Hindlimb muscle (tissue), 1 donor: ENCODE data around the gene RLF. TPM values are rescaled to one million over a fixed set of nuclear protein-coding genes. Genes with fewer than 3 reads are reported as not detected.
A peak's percentile ranks its signal among the peaks of the same experiment; 100 is the strongest.

Experiments
- DNase-seq: peaks from one replicate; pipeline ENCODE4 v3.0.0-alpha.2; 2013
- polyA plus RNA-seq: library from polyadenylated mRNA; unstranded; fragments of 120-200 nt; gene quantifications from one replicate; pipeline ENCODE4 v1.2.1, GENCODE V29; 2013; ENCODE audit not compliant: insufficient read length

The RLF gene, protein sequence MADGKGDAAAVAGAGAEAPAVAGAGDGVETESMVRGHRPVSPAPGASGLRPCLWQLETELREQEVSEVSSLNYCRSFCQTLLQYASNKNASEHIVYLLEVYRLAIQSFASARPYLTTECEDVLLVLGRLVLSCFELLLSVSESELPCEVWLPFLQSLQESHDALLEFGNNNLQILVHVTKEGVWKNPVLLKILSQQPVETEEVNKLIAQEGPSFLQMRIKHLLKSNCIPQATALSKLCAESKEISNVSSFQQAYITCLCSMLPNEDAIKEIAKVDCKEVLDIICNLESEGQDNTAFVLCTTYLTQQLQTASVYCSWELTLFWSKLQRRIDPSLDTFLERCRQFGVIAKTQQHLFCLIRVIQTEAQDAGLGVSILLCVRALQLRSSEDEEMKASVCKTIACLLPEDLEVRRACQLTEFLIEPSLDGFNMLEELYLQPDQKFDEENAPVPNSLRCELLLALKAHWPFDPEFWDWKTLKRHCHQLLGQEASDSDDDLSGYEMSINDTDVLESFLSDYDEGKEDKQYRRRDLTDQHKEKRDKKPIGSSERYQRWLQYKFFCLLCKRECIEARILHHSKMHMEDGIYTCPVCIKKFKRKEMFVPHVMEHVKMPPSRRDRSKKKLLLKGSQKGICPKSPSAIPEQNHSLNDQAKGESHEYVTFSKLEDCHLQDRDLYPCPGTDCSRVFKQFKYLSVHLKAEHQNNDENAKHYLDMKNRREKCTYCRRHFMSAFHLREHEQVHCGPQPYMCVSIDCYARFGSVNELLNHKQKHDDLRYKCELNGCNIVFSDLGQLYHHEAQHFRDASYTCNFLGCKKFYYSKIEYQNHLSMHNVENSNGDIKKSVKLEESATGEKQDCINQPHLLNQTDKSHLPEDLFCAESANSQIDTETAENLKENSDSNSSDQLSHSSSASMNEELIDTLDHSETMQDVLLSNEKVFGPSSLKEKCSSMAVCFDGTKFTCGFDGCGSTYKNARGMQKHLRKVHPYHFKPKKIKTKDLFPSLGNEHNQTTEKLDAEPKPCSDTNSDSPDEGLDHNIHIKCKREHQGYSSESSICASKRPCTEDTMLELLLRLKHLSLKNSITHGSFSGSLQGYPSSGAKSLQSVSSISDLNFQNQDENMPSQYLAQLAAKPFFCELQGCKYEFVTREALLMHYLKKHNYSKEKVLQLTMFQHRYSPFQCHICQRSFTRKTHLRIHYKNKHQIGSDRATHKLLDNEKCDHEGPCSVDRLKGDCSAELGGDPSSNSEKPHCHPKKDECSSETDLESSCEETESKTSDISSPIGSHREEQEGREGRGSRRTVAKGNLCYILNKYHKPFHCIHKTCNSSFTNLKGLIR (N-terminal part only)
- 12.8 TPM for polyA plus RNA-seq

DNA sequence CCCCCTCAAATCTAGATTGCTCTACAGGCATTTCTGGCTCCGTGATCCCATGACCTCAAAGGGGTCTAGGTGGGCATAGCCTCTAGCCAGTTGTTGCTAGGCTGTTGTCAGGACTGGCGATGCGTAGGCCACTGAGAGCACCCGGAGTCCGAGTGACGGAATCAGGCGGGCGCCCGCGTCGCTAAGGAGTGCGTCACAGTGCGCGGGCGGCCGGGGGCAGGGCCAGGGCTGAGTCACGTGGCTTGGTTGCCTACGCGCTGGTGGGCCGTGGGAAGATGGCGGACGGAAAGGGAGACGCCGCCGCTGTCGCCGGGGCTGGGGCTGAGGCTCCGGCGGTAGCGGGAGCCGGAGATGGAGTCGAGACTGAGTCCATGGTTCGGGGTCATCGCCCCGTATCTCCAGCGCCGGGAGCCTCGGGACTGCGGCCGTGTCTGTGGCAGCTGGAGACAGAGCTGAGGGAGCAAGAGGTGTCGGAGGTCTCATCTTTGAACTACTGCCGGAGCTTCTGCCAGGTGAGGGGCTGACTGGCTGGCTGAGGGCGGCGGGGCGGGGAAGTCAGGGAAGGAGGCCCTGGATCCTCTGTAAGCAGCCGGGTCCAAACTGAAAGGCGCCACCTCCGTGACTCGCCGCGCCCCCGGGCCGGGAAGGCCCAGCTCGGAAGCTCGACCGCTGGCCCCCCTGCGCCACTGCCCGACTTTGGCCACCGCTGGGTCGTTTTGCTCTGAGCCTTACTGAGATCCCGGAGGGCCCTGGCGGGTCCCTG is at the start of gene RLF:
Gene RLF (plus strand): TSS at position 263 of the 763 bp plus-strand sequence. CDS start 13 bp downstream, at position 276.
- DNase-seq = peak; percentile 96

DNA sequence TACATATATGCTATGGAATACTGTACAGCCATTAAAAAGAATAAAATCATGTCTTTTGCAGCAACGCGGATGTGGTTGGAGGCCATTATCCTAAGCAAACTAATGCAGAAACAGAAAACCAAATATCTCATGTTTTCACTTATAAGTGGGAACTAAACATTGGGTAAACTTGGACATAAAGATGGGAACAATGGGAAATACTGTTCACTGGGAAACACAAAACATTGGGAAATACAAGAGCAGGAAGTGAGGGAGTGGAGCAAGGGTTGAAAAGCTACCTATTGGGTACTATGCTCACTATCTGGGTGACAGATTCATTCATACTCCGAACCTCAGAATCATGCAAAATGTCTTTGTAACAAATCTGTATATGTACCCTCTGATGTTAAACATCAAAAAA is 46.8 kb upstream of the RLF start:
- no peak for DNase-seq

DNA sequence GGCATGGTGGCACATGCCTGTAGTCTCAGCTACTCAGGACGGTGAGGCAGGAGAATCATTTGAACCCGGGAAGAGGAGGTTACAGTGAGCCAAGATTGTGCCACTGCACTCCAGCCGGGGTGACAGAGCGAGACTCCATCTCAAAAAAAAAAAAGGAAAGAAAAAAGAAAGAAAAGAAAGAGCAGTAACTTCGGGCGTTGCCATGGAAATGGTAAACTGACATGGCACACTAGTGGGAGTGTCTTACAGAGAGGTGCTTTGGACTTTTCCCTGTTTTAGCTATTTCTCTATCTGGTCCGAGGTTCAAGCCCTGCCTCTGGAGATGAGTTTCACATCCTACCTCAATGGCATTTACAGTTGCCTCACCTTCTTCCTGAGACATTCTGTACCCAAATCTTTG is 41.1 kb upstream of the RLF start:
- no peak for DNase-seq

DNA sequence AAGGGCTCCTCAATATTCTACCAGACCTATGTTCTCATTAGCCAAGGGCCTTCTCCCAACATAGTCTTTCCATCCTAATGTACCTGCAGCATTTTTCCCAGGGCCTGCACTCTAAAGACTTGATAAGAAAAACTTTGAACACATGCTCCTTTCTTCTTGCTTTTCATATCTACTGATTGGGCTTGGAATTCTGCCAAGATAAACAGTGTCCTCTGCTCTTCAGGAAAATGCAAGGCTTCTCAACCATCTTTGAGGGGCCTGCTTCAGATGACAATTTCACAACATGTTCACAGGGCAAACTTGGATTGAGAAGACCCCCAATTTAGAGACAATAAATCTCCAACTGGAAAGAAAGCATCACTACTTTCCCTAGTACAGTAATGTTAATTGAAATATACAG is 38.3 kb upstream of the RLF start:
- no peak for DNase-seq

DNA sequence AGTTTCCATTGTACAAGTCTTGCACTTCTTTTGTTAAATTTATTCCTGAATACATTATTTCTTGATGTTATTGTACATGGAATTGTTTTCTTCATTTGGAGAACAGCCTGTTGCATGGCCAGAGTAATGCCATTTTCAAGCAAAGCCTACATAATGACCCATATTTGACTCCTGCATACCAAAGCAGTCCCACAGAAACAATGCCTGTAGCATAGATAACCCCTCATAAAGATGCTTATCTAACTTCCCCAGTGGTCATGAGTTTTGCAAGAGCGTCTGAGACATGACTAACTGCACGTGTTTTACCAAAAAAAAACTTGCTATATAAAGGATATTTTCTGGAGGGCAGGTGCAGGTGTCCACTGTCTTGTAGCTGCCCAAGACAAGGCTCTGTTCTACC is 30.3 kb upstream of the RLF start:
- DNase-seq = no peak

DNA sequence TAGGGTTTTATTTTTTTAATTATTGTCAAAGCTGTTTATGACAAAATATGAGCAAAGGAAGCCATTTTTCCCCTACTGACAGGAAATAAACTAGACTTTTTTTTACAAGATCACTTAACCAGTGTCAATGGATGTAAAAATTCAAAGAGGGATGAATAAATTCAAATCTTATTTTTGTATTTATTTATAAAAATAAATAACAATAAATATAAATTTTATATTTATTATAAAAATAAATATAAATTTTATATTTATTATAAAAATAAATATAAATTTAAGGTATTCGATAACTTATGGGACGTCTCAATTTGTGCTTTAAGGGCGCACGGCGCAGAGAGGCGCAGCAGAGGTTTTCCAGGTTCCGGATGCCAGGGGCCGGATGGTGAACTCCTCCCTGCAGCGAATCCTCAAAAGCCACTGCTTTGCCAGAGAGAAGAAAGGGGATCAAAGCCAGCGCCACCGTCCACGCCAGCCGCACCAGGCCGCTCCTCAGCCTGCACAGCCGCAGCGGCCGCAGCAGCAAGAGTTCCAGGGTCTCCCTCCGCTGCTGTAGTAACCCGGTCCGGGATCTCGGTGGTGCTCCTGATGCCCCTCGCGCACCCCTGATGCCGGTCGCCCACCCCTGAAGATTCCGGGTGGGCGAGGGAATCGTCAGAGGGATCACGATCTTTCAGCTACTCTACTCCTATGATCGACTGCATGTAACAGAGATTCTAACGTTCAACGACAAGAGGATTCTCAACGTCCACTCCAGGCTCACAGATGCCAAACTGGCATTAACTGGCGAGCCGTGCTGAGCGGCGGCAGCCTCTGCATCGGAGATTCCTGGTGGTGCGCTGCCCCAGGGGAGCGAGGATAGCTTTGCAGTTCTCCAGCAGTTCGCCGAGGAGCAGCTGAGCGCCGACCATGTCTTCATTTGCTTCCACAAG is 28.5 kb upstream of the RLF start:
- DNase-seq = peak; percentile 19

DNA sequence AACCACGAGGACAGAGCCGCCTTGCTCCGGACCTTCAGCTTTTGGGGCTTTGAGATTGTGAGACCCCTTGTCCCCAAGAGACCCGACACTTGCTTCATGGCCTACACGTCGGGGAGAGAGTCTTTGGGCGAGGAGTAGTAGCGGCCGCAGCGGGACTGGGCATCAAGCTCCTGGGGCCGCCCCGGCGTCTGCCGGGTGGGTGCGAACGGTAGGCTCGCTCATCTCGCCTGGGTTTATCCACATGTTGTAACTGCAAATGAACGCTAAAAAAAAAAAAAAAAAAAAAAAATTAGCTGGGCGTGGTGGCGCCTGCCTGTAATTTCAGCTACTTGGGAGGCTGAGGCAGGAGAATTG is 27.9 kb upstream of the RLF start:
- no peak for DNase-seq

DNA sequence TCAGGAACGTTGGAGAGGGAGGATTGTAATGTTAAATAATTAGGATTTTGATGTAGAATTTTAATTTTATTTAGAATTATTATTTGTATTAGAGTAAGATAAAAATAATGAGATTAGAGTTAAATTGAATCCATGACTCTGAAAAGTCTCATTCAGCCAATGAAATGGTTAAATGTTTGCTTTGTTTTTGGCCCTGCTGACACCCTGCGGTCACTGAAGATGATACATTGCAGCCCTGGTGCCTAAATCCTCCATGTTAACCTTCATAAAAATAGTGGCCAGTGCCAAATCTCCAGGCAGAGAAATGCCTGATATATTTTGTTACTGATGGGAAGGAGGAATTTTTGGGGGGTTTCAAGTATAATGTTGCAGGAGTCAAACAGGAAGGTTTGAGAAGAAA is 27.3 kb upstream of the RLF start:
- DNase-seq = no peak

DNA sequence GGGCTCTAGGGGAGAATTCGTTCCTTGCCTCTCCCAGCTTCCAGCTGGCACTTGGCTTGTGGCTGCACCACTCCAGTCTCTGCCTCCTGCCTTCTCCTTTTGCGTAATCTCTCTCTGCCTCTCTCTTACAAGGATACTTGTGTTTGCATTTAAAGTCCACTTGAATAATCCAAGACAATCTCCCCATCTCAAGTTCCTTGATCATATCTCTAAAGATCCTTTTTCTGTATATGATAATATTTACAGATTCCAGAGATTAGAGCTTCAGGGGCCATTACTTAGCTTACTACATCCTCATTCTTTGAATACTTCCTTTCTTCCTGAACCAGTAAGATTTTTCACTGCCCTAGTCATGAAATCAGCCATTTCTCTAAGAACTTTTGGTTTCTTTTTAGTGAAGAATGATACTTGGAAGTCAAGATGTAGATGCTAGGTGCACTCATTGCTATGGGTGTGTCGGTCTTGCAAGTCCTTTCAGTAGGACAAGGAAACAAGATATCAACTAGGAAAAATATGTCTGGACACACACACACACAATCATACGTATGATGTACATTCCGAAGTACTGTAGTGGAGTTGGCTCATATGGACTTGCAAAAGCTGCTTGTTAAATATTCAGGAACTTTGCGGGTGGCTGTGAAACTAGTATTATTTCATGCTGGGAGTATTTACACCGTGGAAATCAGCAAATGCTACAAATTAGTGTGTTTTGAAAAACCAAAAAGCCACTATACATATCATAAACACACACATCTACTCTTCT is 20.8 kb upstream of the RLF start:
- no peak for DNase-seq

DNA sequence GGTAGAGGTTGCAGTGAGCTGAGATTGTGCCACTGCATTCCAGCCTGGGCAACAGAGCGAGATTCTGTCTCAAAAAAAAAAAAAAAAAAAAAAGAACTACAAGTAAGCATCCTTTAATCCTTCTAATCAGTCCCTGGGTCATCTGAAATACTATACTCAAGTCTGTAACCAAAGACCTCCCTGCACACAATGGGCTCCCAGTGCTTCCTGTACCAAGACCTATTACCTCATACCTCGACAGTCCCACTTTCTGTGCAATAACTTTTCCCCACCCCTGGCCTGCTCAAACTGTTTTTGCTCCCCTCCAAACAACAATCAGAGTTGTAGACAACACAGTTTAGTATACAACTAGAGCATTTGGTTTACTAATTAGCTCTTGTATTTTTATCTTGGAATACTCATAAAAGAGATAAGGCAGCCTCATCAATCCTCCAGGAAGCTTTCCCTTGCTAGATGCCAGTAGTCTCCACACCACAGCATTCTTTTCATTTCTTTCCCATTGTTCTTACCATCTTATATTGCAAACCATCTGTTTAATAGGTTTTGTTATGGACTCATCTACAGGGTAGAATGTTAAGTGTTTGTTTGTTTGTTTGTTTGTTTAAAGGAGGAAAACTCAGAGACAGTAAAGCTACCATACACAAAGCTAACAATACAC is 19.2 kb upstream of the RLF start:
- no peak for DNase-seq

DNA sequence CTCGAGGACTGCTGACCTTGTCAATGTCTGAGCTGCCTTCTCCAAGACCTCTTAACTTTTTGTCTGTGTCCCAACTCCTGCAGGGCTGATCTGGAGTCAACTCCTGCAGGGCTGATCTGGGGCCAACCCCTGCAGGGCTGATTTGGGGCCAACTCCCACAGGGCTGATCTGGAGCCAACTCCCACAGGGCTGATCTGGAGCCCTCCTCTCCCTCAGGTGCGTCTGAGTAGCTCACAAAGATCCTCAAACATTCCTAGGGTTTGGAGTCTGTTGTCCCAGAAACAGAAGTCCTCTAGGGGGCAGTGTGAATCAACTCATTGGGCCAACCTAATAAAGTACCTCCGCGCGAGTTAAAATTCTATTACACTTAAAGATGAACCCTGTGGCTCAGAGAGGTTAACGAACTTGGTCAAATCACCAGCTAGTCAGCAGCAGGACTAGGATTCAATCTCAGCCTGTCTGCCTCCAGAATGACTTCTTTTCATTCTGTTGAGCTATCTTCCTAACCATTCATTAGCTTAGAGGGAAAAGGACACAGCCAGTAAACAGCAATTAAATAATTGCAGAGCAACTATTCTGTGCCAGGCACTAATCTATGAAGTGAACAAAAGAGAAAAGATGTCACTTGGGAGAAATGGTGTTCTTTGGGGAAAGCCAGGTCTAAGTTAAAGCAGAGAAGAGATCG is 17.2 kb upstream of the RLF start:
- peak; percentile 51 for DNase-seq

DNA sequence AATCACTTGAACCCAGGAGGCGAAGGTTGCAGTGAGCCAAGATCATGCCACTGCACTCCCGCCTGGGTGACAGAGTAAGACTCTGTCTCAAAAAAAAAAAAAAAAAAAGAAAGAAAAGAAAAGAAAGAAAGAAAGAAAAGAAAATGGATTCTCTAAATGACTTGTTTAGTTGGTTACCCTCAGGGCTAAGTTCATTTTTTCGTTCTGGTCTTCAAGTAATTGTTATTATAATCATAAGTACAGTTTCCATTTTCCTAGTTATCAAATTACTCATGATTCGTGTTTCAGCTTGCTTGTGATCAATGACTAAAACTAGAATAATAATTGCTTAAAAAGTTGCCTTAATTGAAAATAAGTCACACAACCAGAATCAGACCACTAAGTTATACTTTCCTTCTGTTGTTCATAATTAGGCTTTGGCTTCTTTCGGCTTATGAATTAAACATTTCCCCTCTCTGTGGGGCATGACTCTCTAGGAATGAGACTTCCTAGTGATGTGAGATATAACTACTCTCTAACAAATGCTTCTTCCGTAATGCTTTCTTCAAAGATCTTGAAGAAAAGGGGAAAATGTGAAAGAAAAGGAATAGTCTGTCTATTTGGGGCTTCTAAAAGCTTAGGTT is 9.6 kb upstream of the RLF start:
- no peak for DNase-seq

DNA sequence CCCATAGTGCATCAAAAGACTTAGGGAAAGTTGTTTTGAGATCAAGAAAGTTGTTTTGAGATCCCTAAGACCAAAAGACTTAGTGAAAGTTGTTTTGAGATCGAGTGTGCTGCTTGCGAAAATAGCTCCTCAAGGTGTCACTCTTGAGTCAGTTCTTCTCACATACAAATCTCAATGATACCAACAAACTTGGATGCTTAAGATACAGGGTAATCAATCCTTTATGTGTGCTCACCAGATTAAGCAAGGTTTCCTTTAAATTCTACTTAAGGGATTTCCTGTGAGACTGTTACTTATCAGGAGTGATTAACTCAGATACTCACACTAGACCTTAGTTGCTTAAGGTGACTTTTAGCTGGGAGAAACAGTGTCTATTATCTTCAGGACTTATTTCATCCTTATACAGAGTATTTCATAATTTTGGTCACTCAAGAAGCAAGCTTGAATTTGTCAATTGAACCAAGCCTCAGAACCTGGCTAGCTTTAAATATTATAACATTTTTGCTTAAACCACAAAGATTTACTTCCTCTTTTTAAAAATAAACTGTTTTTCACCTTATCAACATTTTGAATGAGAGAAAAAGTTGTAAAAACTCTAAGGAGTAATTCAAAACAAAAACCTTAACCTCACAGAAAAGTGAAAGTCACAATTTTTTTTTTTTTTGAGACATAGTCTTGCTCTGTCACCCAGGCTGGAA is 8.0 kb upstream of the RLF start:
- DNase-seq = peak; percentile 55

DNA sequence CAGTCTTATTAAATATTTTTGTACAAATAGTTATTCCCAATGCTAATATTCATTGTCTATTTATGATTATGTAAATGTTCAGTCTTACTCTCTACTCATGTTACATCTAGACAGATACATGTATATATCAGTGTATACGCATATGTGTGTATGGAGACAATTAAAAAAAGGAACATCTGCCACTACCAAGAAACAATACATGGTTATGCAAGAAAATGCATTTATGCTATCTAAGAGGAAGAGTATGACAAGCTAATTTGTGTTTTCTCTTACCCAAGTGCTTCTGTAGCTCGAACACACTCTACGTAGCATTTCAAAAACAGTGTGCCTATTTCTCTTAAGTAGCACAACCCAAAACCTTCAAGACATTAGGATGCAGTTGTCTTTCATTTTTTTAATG is 6.1 kb upstream of the RLF start:
- DNase-seq = no peak

DNA sequence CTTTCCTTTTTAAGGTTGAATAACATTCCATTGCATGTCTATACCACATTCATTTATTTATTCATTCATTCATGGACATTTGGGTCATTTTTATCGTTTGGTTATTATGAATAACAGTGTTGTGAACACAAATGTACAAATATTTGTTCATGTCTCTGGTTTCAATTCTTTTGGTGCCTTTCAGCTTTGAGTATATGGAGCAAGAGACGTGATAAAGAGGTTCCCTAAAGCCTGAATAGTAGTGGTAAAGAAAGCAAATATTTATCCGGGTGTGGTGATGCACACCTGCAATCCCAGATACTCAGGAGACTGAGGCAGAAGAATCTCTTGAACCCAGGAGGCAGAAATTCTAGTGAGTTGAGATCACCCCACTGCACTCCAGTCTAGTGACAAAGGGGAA is 5.3 kb upstream of the RLF start:
- DNase-seq = no peak

DNA sequence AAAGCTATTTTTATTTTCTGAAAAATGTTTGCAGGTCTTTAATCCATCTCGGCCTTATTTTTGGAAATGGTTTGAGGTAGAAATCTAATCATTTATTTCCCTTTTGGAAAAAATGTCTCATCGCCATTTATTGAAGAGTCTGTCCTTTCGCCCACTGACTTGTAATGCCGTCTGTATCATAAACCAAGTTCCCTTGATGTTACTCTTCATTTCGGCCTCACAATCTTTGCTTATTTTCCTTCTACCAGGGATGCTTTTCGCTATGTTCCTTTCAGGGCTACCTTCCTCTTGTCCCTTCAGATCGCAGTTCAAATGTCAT is 422 bp upstream of the RLF start:
- no peak for DNase-seq

DNA sequence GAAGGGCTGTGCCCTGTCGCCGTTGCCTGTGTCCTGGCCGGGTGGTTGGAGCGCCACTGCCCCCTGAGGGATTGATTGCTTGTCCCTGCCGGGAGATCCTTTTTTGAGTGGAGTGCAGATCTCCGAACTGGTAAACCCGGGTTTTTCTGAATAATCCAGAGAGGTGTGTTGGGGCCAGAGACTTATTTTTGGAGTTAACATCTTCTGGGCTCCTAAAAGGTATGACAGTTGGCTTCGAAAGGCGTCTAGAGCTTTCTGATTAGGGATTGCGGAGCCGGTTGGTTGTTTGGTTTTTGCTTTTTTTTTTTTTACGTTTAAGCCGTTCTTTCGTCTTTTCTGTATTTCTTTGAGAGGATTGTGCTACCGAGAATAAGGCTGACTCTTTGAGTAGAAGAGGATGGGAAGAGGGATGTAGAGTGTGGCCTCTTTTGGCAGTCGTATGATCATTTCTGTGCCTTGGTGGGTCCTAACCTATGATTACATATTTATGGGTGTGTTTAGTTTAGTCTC is 756 bp downstream of the RLF start:
- DNase-seq = no peak
